GM19395 (cell line): ENCODE measurements around the gene PRDM12.

ENCODE experiments used
- ATAC-seq: cut with Tn5 transposase; IDR thresholded peaks from one replicate; pipeline ENCODE4 v1.9.1; 2021; ENCODE audit warnings: mild to moderate bottlenecking, moderate library complexity; ENCODE audit not compliant: unreplicated experiment

The PRDM12 gene

GRCh38 chr9:130635721-130636647 lies 28.4 kb upstream of the PRDM12 start:
- no peak for ATAC-seq

- ATAC-seq: no peak
Measured at GRCh38 chr9:130636648-130637020, 27.8 kb upstream of the PRDM12 start.

- no peak for ATAC-seq
Measured at GRCh38 chr9:130638284-130639123, 25.9 kb upstream of the PRDM12 start.

GRCh38 chr9:130639124-130639765 lies 25.1 kb upstream of the PRDM12 start:
- ATAC-seq: no peak

GRCh38 chr9:130639866-130640555 lies 24.4 kb upstream of the PRDM12 start:
- no peak for ATAC-seq

GRCh38 chr9:130640681-130641080 lies 23.7 kb upstream of the PRDM12 start:
- no peak for ATAC-seq

GRCh38 chr9:130642926-130643325 lies 21.5 kb upstream of the PRDM12 start:
- ATAC-seq: no peak

- ATAC-seq: no peak
Measured at GRCh38 chr9:130651221-130651620, 13.2 kb upstream of the PRDM12 start.

GRCh38 chr9:130651752-130652151 lies 12.6 kb upstream of the PRDM12 start:
- ATAC-seq: no peak

- ATAC-seq: no peak
Measured at GRCh38 chr9:130654879-130655278, 9.5 kb upstream of the PRDM12 start.

- no peak for ATAC-seq
Measured at GRCh38 chr9:130658893-130659698, 5.3 kb upstream of the PRDM12 start.

GRCh38 chr9:130659699-130660248 lies 4.6 kb upstream of the PRDM12 start:
- no peak for ATAC-seq

- no peak for ATAC-seq
Measured at GRCh38 chr9:130660326-130660682, 4.1 kb upstream of the PRDM12 start.

- ATAC-seq: no peak
Measured at GRCh38 chr9:130660683-130661450, 3.5 kb upstream of the PRDM12 start.

- ATAC-seq: no peak
Measured at GRCh38 chr9:130661451-130662098, 2.8 kb upstream of the PRDM12 start.

GRCh38 chr9:130662099-130662969 lies 2.1 kb upstream of the PRDM12 start:
- no peak for ATAC-seq

GRCh38 chr9:130662970-130663257 lies 1.5 kb upstream of the PRDM12 start:
- ATAC-seq: no peak
